Activated CD8-positive, alpha-beta memory T cell treated with anti-CD3 and anti-CD28 coated beads for 36 hours (primary cell): ENCODE measurements around the gene ST3GAL6. TPM values are rescaled to one million over a fixed set of nuclear protein-coding genes. Genes with fewer than 3 reads are reported as not detected.
"Not testable (repeated sequence)": the region's sequence is repeated elsewhere in the genome, so short reads cannot be mapped to it uniquely, and the experiment has no call there.

Experiments used
- CTCF ChIA-PET: fragments of 350-600 bp; sonication (Branson Sonifier 250); formaldehyde crosslinking; loops from one replicate; lab custom pipeline; 2021; ENCODE audit warnings: antibody characterized with exemption; lab: Charles Lee
- POLR2A ChIA-PET: fragments of 350-600 bp; sonication (Branson Sonifier 250); formaldehyde crosslinking; loops from one replicate; lab custom pipeline; 2021; ENCODE audit warnings: antibody characterized with exemption; lab: Charles Lee
- total RNA-seq, 2 experiments: library from RNA; stranded (reverse); gene quantifications; one replicate each; pipeline ENCODE4 v1.2.3, GENCODE V29; 2021

Gene ST3GAL6
- total RNA-seq, 2 experiments from 2014 or later: not detected

DNA sequence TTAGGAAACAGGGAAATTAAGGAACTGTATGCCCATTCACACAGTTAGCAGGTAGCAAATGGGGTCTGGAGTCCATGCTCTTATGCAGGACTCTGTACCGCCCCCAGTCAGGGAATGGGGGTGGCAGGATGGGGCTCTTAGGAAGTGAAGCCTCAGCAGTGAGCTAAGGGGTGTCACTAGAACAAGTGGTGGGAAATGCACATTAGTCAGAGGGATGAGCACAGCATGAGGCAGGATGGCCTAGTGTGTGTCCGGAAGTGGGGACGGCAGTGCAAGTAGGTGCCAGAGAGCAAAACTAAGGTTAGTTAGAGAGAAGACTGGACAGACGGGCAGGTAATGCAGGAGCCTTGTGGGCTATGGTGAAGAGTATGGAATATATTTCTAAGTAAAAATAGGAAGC is 60.7 kb downstream of the ST3GAL6 start:
- CTCF ChIA-PET: interaction anchor here (0.6 kb wide), 1 partner anchor 1147 kb away, joined by 3 read pairs; no protein-coding TSS in a partner anchor

DNA sequence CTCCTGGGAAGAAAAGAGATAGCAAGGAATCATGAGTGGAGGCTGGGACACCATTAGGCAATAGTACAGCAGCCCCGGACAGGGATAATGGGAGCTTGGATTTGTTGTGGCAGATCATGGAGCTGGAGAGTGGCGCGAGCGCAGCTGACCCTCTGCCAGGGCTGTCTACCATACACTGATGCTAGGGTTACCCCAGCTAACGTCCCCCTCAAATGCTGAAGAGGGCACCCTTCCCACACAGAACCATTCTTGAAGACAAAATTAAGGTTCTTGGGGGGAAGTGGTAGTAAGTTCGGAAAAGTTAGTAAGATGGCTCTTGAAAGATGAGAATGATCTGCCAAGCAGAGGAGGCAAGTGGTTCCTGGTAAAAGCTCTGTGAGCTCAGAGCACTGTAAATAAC is 61.1 kb downstream of the ST3GAL6 start:
- ChIA-PET POLR2A (no interaction called here), CTCF (no interaction called here)

More for the DNA sequence above, 60.7 kb downstream of the ST3GAL6 start:
- POLR2A ChIA-PET: no interaction called here

DNA sequence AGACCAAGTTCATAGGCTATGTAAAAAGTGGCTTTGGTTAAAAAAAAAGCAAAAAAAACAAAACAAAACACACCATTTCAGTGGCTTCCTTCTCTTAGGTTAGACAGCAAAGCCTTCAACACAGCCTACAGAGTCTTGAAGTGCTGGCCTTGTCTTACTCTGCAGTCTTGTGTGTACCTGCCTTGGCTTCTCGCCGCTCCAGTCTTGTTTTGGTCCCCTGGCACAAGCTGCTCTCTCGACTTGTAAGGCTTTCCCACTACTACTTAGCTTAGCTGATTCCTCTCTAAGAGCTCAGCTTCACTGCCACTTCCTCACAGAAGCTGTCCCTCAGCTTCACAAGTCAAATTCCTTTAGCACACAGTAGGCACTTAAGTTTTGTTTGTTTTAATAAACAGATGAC is 63.0 kb downstream of the ST3GAL6 start:
- ChIA-PET CTCF (no interaction called here), POLR2A (no interaction called here)

DNA sequence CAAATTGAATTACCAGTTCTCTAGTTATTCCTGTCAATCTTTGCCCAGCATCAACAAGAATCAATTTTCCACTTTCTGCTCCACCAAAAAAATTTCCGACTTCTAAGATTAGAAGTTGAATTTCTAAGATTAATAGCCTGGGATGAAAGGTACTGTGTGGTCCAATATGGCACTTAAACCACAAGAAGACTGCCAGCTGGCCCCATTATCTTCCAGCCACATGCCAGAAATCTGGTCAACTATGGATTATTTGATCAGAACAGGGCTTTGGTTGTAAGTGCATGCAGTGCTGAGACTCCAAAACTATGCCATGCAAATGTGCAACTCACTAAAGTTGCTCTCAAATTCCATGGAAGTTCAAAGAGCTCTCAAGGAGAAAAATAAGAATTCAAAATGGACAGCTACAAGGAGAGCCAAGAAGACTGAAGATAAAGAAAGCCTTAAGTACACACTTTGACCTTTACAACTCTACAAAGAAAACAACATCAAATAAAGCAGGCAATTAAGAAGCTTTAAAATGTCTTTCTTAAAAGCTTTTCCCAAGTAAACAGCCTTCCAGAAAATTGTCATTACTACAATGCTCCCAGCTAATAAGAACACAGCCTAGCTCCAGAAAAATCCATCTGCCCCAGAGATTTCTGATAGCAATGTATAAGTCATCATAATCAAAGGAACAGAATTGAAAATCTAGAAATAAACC is 64.2 kb downstream of the ST3GAL6 start:
- CTCF ChIA-PET: no interaction called here
- POLR2A ChIA-PET: no interaction called here

DNA sequence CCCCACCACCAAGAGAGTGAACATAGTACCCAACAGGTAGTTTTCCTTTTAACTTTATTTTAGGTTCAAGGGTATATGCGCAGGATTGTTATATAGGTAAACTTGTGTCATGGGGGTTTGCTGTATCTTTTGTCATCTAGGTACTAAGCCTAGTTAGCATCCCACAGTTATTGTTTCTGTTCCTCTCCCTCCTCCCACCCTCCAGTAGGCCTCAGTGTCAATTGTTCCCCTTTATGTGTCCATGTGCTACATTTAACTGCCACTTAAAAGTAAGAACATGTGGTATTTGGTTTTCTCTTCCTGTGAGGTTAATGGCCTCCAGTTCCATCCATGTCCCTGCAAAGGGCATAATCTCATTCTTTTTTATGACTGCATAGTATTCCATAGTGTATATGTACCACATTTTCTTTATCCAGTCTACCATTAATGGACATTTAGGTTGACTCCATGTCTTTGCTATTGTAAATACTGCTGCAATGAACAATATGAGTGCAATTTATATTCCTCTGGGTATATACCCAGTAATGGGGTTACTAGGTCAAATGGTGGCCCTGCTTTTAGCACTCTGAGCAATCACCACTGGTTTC is 66.2 kb downstream of the ST3GAL6 start:
- ChIA-PET CTCF (no interaction called here), POLR2A (no interaction called here)

DNA sequence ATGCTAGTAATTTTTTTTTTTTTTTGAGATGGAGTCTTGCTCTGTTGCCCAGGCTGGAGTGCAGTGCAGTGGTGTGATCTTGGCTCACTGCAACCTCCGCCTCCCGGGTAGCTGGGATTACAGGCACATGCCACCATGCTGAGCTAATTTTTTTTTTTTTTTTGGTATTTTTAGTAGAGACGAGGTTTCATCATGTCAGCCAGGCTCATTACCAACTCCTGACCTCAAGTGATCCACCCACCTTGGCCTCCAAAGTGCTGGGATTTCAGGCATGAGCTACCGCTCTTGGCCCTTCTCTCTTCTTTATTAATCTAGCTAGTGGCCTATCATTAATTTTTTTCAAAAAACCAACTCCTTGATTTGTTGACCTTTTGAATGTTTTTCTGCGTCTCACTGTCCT is 67.9 kb downstream of the ST3GAL6 start:
- CTCF ChIA-PET, POLR2A ChIA-PET: not testable (repeated sequence)

DNA sequence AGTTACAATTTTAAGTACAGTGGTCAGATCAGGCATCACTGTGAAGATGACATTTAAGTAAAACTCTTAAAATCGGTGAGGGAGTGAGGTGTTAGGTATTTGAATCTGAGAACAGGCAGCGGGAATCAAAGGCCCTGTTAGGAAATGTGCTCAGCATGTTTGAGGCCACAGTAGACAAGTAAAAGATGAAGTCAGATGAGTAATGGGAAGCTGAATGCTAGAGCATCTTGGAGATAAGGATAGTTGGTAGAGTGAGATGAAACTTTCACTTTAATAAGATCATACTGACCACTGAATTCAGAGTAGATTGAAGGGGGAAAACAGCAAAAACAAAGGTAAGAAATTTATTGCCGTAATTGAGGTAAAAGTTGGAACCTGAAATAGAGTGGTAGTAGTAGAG is 76.7 kb downstream of the ST3GAL6 start:
- CTCF ChIA-PET: no interaction called here
- POLR2A ChIA-PET: no interaction called here

DNA sequence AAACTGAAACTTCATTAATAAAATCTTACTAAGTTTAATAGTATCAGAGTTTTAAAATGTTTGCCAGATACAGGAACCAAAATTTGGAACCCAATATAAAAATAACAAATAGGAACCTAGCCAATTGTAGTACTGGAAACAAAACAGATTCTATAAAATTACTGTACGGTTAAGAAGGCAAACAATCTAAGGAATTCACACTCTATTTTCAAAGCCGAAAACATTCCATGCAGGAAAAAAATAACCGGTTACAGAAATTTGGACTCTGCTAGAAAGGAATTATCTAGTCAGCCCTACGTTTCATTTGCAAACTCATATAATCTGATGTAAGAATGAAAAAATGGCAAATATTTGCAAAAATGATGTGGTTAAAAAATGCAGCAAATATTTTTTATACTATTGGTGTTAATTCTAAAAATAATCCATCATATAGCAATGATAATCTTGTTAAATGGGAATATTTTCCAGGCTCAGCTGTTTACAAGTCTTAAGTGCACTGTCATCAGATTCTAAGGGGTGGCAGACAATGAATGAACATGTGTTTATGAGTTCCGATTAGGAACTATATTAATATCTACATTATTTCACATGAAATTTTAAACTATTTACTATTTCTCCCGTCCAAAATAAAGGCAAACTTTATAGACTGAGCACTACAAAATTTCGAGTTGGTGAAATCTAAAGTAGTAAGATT is 80.3 kb downstream of the ST3GAL6 start:
- POLR2A ChIA-PET: no interaction called here
- CTCF ChIA-PET: no interaction called here

Other genes starting within 250 kb of the ST3GAL6 start
- 100 to 1,000 TPM; 233 to 240 TPM for gene CLDND1, start 240.4 kb upstream of the ST3GAL6 start, total RNA-seq
- 1 to 10 TPM; 4.4 to 5.0 TPM for gene GPR15, start 231.4 kb upstream of the ST3GAL6 start, total RNA-seq
- gene CPOX, start 169.7 kb upstream of the ST3GAL6 start, total RNA-seq: 10 to 100 TPM; 55.5 to 60.0 TPM
- 1 to 10 TPM; 1.9 TPM for gene DCBLD2, start 138.4 kb downstream of the ST3GAL6 start, total RNA-seq